ENCODE results near the gene CAV1. TPM values are rescaled to one million over a fixed set of nuclear protein-coding genes. Genes with fewer than 3 reads are reported as not detected.

CAV1 gene
- total and polyA plus RNA-seq, 2 experiments from 2014 or later, result 0.69 to 3.2 TPM

GRCh38 chr7:116494472-116494871 is 30.4 kb upstream of the CAV1 start:
- no peak for DNase-seq (ENCODE audit: low read depth in 1 of 2, low spot score in 1 of 2)
- H3K4me3 ChIP-seq, result no peak overlapping the region
- no peaks in the 10 kb centered on the region for H3K9me3 ChIP-seq (ENCODE audit: low read depth)
- H3K27me3 ChIP-seq, result no peaks in the 10 kb centered on the region
- H3K27ac ChIP-seq, result no peak overlapping the region
- H3K36me3 ChIP-seq, result no peaks in the 10 kb centered on the region
- H3K4me1 ChIP-seq (ENCODE audit: low read depth), result no peaks in the 10 kb centered on the region
- no peak for TF ChIP-seq CTCF (IDR thresholded peaks at IDR 0.05; ENCODE audit: low read depth, low read length)

GRCh38 chr7:116495736-116496135 is 29.1 kb upstream of the CAV1 start:
- DNase-seq (ENCODE audit: low read depth in 1 of 2, low spot score in 1 of 2), result peak in 1 of 2 donors; percentile 73
- H3K9me3 ChIP-seq (ENCODE audit: low read depth), result no peaks in the 10 kb centered on the region
- TF ChIP-seq CTCF (IDR thresholded peaks at IDR 0.05; ENCODE audit: low read depth, low read length), result no peak
- peaks cover 5% of the 10 kb centered on the region for H3K4me1 ChIP-seq (ENCODE audit: low read depth)
- H3K4me3 ChIP-seq, result no peak overlapping the region
- H3K27ac ChIP-seq, result no peak overlapping the region
- H3K27me3 ChIP-seq, result no peaks in the 10 kb centered on the region
- no peaks in the 10 kb centered on the region for H3K36me3 ChIP-seq

GRCh38 chr7:116496653-116497052 is 28.2 kb upstream of the CAV1 start:
- no peak for TF ChIP-seq CTCF (IDR thresholded peaks at IDR 0.05; ENCODE audit: low read depth, low read length)
- no peak for DNase-seq (ENCODE audit: low read depth in 1 of 2, low spot score in 1 of 2)
- Histone ChIP-seq H3K9me3 (ENCODE audit: low read depth) (no peaks in the 10 kb centered on the region), H3K4me1 (ENCODE audit: low read depth) (peaks cover 15% of the 10 kb centered on the region), H3K27me3 (no peaks in the 10 kb centered on the region), H3K36me3 (no peaks in the 10 kb centered on the region), H3K27ac (no peak overlapping the region), H3K4me3 (no peak overlapping the region)

GRCh38 chr7:116497708-116498107 is 27.1 kb upstream of the CAV1 start:
- no peak overlapping the region for H3K27ac ChIP-seq
- H3K27me3 ChIP-seq, result no peaks in the 10 kb centered on the region
- no peak overlapping the region for H3K4me3 ChIP-seq
- H3K36me3 ChIP-seq, result no peaks in the 10 kb centered on the region
- DNase-seq (ENCODE audit: low read depth in 1 of 2, low spot score in 1 of 2), result no peak
- TF ChIP-seq CTCF (IDR thresholded peaks at IDR 0.05; ENCODE audit: low read depth, low read length), result no peak
- H3K4me1 ChIP-seq (ENCODE audit: low read depth), result peaks cover 19% of the 10 kb centered on the region
- H3K9me3 ChIP-seq (ENCODE audit: low read depth), result no peaks in the 10 kb centered on the region

GRCh38 chr7:116499168-116500077 is 25.4 kb upstream of the CAV1 start, which contains the start of gene CAV2:
Gene CAV2, plus strand, starts transcription at chr7:116499738. Its CDS starts 44 bp downstream, at chr7:116499782.
- Histone ChIP-seq H3K36me3 (no peaks in the 10 kb centered on the region), H3K4me1 (ENCODE audit: low read depth) (peaks cover 19% of the 10 kb centered on the region), H3K4me3 (peak within 1 kb of the TSS; percentile 43), H3K27ac (no peak within 1 kb of the TSS), H3K27me3 (no peaks in the 10 kb centered on the region), H3K9me3 (ENCODE audit: low read depth) (no peaks in the 10 kb centered on the region)
- no peak for TF ChIP-seq CTCF (IDR thresholded peaks at IDR 0.05; ENCODE audit: low read depth, low read length)
- peak; percentile 68 to 72 for DNase-seq (ENCODE audit: low read depth in 1 of 2, low spot score in 1 of 2)

All from cardiac muscle cell (in vitro differentiated cells and primary cell).